ENCODE results near the gene C2orf76. TPM values are rescaled to one million over a fixed set of nuclear protein-coding genes. Genes with fewer than 3 reads are reported as not detected.

C2orf76 gene
- total and polyA plus RNA-seq, 2 experiments from 2014 or later = 5.8 to 21.6 TPM

- Mint-ChIP-seq H3K27me3 (ENCODE audit: insufficient read depth, low read depth, poor library complexity) (peaks cover 3% of the 10 kb centered on the region), H3K27ac (no peak overlapping the region), H3K36me3 (ENCODE audit: low read depth) (no peaks in the 10 kb centered on the region), H3K4me3 (no peak overlapping the region), H3K9me3 (no peaks in the 10 kb centered on the region), H3K4me1 (no peaks in the 10 kb centered on the region)
- H4K20me1 ChIP-seq (replicated peaks; ENCODE audit: insufficient read depth) = no peaks in the 10 kb centered on the region
- no peaks in the 10 kb centered on the region for H3K27me3 ChIP-seq (ENCODE audit: insufficient read depth)
- no peak for TF ChIP-seq CREB1 (CRISPR knock-in tag; IDR thresholded peaks at IDR 0.05; ENCODE audit: low read depth)
- TF ChIP-seq ZNF331 (CRISPR knock-in tag; IDR thresholded peaks at IDR 0.05; ENCODE audit: low read depth) = no peak
- TF ChIP-seq ETS1 (IDR thresholded peaks at IDR 0.05) = no peak
- no peak for TF ChIP-seq CTCF (conservative IDR thresholded peaks at IDR 0.05; ENCODE audit: low read depth in 2 of 2)
- TF ChIP-seq POLR2AphosphoS5 (IDR thresholded peaks at IDR 0.05; ENCODE audit: low read depth) = no peak
- TF ChIP-seq EZH2 (IDR thresholded peaks at IDR 0.05; ENCODE audit: low read depth, unreplicated experiment) = no peak
- TF ChIP-seq REST (IDR thresholded peaks at IDR 0.05; ENCODE audit: unreplicated experiment) = no peak
- TF ChIP-seq, protein P1, sequence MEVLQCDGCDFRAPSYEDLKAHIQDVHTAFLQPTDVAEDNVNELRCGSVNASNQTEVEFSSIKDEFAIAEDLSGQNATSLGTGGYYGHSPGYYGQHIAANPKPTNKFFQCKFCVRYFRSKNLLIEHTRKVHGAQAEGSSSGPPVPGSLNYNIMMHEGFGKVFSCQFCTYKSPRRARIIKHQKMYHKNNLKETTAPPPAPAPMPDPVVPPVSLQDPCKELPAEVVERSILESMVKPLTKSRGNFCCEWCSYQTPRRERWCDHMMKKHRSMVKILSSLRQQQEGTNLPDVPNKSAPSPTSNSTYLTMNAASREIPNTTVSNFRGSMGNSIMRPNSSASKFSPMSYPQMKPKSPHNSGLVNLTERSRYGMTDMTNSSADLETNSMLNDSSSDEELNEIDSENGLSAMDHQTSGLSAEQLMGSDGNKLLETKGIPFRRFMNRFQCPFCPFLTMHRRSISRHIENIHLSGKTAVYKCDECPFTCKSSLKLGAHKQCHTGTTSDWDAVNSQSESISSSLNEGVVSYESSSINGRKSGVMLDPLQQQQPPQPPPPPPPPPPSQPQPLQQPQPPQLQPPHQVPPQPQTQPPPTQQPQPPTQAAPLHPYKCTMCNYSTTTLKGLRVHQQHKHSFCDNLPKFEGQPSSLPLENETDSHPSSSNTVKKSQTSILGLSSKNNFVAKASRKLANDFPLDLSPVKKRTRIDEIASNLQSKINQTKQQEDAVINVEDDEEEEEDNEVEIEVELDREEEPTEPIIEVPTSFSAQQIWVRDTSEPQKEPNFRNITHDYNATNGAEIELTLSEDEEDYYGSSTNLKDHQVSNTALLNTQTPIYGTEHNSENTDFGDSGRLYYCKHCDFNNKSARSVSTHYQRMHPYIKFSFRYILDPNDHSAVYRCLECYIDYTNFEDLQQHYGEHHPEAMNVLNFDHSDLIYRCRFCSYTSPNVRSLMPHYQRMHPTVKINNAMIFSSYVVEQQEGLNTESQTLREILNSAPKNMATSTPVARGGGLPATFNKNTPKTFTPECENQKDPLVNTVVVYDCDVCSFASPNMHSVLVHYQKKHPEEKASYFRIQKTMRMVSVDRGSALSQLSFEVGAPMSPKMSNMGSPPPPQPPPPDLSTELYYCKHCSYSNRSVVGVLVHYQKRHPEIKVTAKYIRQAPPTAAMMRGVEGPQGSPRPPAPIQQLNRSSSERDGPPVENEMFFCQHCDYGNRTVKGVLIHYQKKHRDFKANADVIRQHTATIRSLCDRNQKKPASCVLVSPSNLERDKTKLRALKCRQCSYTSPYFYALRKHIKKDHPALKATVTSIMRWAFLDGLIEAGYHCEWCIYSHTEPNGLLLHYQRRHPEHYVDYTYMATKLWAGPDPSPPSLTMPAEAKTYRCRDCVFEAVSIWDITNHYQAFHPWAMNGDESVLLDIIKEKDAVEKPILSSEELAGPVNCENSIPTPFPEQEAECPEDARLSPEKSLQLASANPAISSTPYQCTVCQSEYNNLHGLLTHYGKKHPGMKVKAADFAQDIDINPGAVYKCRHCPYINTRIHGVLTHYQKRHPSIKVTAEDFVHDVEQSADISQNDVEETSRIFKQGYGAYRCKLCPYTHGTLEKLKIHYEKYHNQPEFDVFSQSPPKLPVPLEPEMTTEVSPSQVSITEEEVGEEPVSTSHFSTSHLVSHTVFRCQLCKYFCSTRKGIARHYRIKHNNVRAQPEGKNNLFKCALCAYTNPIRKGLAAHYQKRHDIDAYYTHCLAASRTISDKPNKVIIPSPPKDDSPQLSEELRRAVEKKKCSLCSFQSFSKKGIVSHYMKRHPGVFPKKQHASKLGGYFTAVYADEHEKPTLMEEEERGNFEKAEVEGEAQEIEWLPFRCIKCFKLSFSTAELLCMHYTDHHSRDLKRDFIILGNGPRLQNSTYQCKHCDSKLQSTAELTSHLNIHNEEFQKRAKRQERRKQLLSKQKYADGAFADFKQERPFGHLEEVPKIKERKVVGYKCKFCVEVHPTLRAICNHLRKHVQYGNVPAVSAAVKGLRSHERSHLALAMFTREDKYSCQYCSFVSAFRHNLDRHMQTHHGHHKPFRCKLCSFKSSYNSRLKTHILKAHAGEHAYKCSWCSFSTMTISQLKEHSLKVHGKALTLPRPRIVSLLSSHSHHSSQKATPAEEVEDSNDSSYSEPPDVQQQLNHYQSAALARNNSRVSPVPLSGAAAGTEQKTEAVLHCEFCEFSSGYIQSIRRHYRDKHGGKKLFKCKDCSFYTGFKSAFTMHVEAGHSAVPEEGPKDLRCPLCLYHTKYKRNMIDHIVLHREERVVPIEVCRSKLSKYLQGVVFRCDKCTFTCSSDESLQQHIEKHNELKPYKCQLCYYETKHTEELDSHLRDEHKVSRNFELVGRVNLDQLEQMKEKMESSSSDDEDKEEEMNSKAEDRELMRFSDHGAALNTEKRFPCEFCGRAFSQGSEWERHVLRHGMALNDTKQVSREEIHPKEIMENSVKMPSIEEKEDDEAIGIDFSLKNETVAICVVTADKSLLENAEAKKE (CRISPR knock-in tag; IDR thresholded peaks at IDR 0.05) = no peak
- no peak for TF ChIP-seq ZNF114 (CRISPR knock-in tag; IDR thresholded peaks at IDR 0.05)
- TF ChIP-seq EZH2phosphoT487 (IDR thresholded peaks at IDR 0.05; ENCODE audit: unreplicated experiment) = no peak
- TF ChIP-seq JUNB (IDR thresholded peaks at IDR 0.05; ENCODE audit: unreplicated experiment) = no peak
- TF ChIP-seq STAT1 (IDR thresholded peaks at IDR 0.05; ENCODE audit: unreplicated experiment) = no peak
- TF ChIP-seq NANOG (IDR thresholded peaks at IDR 0.05; ENCODE audit: borderline replicate concordance) = no peak
- H3K4me1 ChIP-seq (ENCODE audit: insufficient read depth) = no peaks in the 10 kb centered on the region
- no peak for DNase-seq (ENCODE audit: low spot score)
- H3K27ac ChIP-seq (ENCODE audit: low read depth) = no peak overlapping the region
- no peak for ATAC-seq
- H3F3A ChIP-seq (replicated peaks; ENCODE audit: low read depth) = no peaks in the 10 kb centered on the region
- no peak overlapping the region for H3K4me3 ChIP-seq
- no peaks in the 10 kb centered on the region for H3K79me2 ChIP-seq (replicated peaks; ENCODE audit: insufficient read depth)
- H3K4me2 ChIP-seq = no peak overlapping the region
- no peaks in the 10 kb centered on the region for H3K9me2 ChIP-seq (ENCODE audit: insufficient read depth)
- H2AFZ ChIP-seq = no peak overlapping the region
- H3K36me3 ChIP-seq (ENCODE audit: insufficient read depth) = no peaks in the 10 kb centered on the region
Measured at GRCh38 chr2:119332953-119333352, 33.7 kb downstream of the C2orf76 start.

Measured in GM23338 (cell line).